Coronary artery (tissue), 2 donors: ENCODE data around the gene ACOXL.

Source experiments
- DNase-seq: peaks from one replicate; pipeline ENCODE4 v3.0.0-alpha.2; 2017; ENCODE audit warnings: low spot score
- H3K27ac ChIP-seq, 2 donors: fragments of 200-600 bp; sonication (generic); one replicate each; pipeline ENCODE4 v1.5.1; 2016 to 2019
- H3K4me3 ChIP-seq: fragments of 200-600 bp; sonication (generic); 2 replicates; pipeline ENCODE4 v1.5.1; 2016; ENCODE audit warnings: mild to moderate bottlenecking, moderate library complexity
- CTCF ChIP-seq: fragments of 200-600 bp; sonication (generic); IDR thresholded peaks from one replicate; pipeline ENCODE4 v1.5.1; 2019; ENCODE audit warnings: antibody characterized with exemption

ACOXL gene

GRCh38 chr2:110772383-110772755, 40.0 kb downstream of the ACOXL start:
- H3K4me3 ChIP-seq: no peak overlapping the region
- no peak overlapping the region for H3K27ac ChIP-seq
- no peak for DNase-seq
- no peak for TF ChIP-seq CTCF

GRCh38 chr2:110773401-110773921, 41.1 kb downstream of the ACOXL start:
- no peak overlapping the region for H3K4me3 ChIP-seq
- no peak for TF ChIP-seq CTCF
- peak overlapping the region in 1 of 2 donors; percentile 18 for H3K27ac ChIP-seq
- peak; percentile 83 for DNase-seq

GRCh38 chr2:110774701-110775100, 42.3 kb downstream of the ACOXL start:
- DNase-seq: no peak
- no peak overlapping the region for H3K27ac ChIP-seq
- no peak overlapping the region for H3K4me3 ChIP-seq
- TF ChIP-seq CTCF: no peak

GRCh38 chr2:110777531-110778311, 45.3 kb downstream of the ACOXL start:
- H3K27ac ChIP-seq: peak overlapping the region in 1 of 2 donors; percentile 43
- H3K4me3 ChIP-seq: no peak overlapping the region
- TF ChIP-seq CTCF: no peak
- no peak for DNase-seq

- Histone ChIP-seq H3K4me3 (no peak overlapping the region), H3K27ac (no peak overlapping the region)
- DNase-seq: no peak
- no peak for TF ChIP-seq CTCF
Measured at GRCh38 chr2:110780461-110780860, 48.1 kb downstream of the ACOXL start.

GRCh38 chr2:110783196-110783873, 51.0 kb downstream of the ACOXL start:
- no peak for DNase-seq
- Histone ChIP-seq H3K4me3 (no peak overlapping the region), H3K27ac (no peak overlapping the region)
- no peak for TF ChIP-seq CTCF
